HG03354 (cell line): Measurements from ENCODE around the gene CCDC15.

Experiments used
- ATAC-seq: cut with Tn5 transposase; IDR thresholded peaks from one replicate; pipeline ENCODE4 v1.9.1; 2021; ENCODE audit warnings: mild to moderate bottlenecking; ENCODE audit not compliant: unreplicated experiment, poor library complexity, severe bottlenecking

Gene CCDC15

GRCh38 chr11:125090816-125091215 is 136.8 kb downstream of the CCDC15 start:
- peak; percentile 5 for ATAC-seq
